HG03469 (cell line): ENCODE results near the gene CARD10.

Source experiments
- ATAC-seq: cut with Tn5 transposase; IDR thresholded peaks from one replicate; pipeline ENCODE4 v1.9.1; 2021; ENCODE audit warnings: mild to moderate bottlenecking, moderate library complexity, moderate number of reproducible peaks; ENCODE audit not compliant: unreplicated experiment

The CARD10 gene

GRCh38 chr22:37491106-37491505, 28.1 kb downstream of the CARD10 start:
- ATAC-seq = no peak

DNA sequence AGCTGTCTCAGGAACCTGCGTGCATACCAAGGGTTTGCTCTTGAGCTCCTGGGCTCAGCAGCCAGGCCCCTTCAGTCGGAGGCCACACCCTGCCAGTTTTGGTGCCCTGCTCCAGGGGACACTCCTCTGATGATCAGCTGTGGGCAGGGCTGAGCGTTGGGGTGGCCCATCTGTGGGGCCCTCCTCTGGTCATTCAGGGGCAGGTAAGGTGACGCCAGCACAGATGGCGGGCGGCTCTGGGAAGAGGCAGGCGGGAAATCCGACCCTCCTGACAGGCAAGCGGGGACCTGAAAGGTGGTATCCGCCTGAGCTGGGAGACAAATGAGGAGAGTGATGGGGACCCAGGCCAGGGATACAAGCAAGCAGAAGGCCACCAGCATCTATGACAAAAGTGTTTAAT, 29.2 kb downstream of the CARD10 start:
- ATAC-seq = no peak

DNA sequence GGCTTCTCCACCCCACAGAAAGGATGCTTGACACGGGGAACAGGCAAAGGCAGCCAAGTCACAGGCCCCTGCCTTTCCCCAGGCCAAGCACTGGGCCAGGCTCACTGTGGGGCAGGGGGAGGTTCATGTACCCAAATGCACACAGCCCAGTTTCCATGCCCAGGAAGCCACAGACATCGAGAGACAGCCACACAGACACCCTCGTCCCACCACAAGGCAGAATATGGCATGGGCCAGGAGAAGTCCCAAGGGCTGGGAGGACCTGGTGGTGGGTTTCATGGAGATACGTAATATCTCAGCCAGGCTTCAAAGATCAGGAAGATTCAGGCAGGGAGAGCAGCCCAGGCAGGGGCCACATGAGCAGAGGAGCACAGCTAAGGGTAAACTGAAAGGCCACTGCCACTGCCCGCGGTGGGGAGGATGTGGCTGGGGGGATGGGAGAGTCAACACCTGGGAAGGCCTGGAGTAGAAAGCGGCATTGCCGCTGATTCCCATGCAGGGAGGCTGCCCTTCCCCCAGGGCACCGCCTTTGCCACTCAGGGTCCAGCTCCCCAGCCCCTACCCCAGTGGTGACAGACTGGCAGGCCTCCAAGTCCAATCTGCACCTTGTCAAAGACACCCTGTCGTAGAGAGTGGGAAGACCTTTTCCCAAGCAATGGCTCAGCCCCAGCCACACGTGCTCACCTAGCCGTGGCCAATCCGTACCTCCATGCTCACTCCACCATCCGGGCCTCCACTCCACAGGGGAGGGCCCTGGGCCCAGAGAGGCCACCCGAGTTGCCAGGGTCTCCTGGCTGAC, 30.7 kb downstream of the CARD10 start:
- no peak for ATAC-seq

DNA sequence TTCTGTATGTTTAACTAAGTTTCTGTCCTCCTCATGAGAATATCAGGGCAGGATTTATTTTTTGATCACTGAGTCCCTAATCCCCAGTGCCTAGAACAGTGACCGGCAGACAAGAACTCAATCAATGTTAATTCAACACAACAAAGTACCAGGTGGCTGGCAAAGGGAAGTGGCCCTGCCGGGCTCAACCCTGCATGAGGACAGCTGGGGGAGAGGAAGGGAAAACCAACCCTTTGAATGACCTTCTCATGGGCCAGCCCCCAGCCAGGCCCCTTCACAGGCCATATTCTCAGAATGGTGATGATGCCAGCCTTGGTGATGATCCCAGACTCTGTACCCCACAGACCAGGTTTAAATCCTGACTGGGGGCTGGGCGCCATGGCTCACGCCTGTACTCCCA, 31.6 kb downstream of the CARD10 start:
- ATAC-seq = no peak

DNA sequence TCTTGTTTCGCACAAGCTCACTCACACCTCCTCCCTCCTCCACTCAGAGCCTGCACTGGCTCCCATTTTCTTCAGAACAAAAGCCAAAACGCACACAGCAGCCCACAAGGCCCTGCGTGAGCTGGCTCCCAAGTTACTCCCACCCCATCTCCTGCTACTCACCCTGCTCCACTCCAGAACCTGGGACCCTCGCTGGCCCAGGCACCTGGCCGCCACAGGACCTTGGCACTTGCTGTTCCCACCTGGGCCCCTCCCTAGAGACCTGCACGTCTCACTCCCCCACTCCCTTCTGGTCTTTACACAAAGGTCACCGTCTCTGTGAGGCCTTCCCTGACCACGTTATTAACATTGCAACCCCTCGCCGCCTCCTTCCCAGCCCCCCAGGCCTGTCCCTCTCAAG, 32.1 kb downstream of the CARD10 start:
- ATAC-seq = no peak

DNA sequence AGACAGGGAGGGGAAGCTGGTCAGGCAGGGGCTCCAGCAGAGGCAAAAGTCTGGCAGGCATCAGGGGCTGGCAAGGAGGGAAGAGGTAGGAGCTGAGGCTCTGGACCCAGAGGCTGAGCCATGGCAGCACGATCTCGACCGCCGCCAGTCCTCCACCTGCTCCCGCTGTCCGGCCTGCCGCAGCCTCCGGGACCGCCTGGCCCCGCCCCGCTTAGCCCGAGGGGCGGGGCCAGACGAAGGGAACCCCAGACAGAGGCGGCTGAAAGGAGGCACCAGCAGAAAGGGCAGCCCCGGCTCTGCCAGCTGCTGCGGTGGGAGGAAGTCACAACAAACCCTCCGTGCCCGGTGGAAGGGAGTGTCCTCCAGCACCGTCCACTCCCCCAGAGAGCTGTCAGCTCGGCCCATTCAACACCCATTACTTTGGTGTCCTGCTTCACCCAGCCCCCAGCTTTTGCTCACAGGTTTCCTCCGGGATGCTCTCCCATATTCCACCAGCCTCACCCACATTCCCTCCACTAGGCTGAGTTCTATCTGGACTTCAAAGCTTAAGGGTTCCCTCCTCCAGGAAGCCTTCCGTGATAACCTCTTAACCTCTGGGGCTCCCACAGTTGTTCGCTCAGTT, 32.9 kb downstream of the CARD10 start, which contains the start of gene MFNG:
Gene MFNG, minus strand, starts transcription at position 161 of the 622 bp plus-strand sequence. CDS start 207 bp downstream, outside the sequence.
- peak; percentile 39 for ATAC-seq

GRCh38 chr22:37485395-37486223, 33.6 kb downstream of the CARD10 start:
- no peak for ATAC-seq

DNA sequence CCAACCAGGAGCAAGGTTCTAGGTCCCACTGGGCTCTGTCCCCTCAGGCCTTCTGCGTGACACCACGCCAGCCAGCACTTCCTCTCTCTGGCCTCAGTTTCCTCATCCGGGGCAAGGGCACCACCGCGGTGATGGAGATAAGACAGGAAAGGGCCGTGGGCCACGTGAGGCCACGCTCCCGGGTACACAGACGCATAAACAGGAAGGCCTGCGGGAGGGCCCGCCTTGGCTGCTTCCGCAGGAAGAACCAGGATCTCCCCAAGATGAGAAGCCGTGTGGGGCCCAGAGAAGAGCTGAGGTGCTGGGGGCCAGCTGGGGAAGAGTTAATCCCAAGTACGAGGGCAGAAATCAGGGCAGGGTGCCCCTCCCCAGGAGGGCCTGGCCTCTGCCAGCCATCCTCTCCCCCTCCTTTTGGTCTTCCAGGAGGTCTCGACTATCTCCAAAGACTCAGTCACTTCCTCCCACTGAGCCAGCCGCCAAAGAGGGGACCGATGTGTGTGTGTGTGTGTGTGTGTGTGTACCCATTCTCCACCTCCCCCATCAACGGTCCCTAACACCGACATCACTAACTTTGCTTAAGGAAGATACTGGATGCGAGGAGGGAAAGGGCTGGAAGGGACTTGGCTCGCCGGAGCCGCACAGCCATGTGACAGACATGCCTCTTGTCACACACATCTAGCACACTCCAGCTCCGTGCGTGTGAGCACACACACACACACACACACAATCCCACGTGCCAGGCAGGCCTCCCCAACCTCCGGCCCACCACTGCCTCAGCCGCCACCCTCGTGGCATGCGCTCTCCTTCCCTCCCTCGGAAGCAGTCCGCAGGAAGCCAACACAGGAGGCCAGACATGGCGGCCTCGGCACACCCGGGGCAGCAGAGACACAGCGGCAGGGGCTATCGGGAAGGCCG, 34.5 kb downstream of the CARD10 start:
- no peak for ATAC-seq

DNA sequence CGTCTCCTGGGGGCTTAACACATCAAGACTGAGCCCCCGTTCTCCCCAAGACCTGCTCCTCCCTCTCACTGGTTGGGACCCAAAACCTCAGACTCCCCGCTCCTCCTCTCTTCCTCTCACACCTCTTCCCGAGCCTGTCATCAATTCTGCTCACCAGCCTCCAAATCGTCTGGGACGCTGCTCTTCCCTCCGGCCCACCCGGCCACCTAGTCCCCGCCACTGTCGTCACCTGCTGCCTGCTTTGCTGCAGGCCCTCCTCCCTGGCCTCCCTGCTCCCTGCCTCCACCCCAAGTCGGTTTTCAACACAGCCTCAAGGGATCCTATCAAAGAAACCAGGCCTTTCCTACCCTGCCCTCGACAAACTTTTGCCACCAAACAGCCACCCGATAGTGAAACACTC, 36.2 kb downstream of the CARD10 start:
- ATAC-seq = no peak

- no peak for ATAC-seq
These were observed 37.0 kb downstream of the CARD10 start for GRCh38 chr22:37482244-37482643.

DNA sequence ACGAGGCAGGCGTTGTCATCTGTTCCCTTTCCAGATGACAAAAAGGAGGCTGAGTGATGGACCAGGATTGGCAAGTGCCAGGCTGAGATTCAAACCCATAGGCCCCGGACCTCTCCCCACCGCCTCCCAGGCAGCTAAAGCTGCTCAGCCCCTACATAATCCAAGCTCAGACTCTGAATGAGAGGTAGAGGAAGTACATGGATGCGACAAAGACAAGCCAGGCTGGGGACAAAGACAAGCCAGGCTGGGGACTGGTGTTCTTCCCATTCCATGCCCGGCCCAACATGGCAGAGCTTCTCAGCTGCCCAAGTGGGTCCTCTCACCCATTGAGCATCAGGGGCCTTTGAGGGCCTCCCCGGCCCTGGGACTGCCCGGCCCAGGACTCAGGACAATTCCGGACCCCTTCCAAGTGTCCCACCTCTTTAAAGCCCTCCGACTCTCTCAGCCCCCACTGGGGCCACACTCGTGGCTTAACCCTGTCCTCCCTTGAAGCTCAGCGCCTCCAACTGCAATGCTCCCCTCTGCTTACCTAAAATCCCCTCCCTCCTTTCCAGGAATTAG, 37.8 kb downstream of the CARD10 start:
- ATAC-seq = no peak

- no peak for ATAC-seq
These were observed 38.5 kb downstream of the CARD10 start for GRCh38 chr22:37480387-37481346.

DNA sequence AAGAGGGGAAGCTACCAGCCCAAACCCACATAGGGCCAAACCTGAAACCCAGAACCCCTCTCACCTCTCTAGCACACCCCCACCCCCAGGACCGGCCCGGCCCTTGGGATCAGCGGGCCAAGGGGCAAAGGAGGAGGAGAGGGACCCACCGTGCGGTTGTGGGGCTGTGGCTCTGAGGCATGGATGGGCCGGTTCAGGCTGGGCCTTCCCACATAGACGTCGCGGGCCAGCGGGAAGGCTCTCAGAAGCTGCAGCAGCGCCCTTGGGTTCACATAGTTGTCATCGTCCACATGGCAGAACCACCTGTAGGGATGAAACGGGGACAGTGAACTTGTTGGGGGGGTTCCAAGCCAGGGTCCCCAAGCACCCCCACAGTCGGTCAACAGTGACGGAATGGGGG, 40.0 kb downstream of the CARD10 start:
- ATAC-seq = no peak

DNA sequence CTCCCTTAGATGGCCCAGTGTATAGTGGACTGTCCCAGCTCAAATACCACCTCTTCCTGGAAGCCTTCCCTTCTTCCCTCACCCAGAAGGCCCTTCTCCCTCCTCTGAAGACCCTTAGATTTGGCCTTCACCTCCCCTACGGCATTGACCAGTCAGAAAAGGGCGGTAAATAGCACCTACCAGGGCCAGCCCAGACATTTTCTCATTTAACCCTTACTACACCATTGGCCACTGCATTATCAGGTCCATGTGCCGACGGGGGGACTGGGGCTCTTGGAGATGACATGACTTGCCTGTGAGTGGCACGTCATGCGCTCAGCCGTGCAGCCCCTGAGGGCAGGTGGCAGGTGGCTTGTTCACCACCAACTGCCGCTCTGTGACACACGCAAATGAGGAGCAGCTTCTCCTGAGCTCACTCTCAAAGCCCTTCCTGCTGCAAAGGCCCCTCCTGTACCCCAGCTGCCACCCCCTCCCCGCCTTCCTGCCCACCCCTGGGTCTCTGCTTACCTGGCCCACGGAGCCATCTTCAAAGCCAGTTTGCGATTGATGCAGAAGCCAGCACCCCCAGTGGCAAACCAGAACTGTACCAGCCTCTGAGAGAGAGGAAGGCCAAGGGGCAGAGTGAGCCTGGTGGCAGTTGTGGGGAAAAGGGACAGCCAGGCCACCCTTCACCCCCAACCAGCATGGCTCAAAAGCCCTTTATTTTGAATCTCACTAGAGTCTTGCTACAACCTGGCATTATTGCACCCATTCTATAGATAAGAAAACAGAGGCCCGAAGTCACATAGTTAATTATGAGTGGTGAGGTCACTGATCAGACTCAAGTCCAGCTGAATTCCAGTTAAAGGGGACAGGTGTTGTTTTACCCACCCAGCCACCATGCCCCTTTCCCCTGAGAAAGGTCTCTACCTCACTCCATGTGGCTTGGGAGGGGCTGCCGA, 42.6 kb downstream of the CARD10 start:
- ATAC-seq = no peak

GRCh38 chr22:37474447-37475090, 44.6 kb downstream of the CARD10 start:
- no peak for ATAC-seq

DNA sequence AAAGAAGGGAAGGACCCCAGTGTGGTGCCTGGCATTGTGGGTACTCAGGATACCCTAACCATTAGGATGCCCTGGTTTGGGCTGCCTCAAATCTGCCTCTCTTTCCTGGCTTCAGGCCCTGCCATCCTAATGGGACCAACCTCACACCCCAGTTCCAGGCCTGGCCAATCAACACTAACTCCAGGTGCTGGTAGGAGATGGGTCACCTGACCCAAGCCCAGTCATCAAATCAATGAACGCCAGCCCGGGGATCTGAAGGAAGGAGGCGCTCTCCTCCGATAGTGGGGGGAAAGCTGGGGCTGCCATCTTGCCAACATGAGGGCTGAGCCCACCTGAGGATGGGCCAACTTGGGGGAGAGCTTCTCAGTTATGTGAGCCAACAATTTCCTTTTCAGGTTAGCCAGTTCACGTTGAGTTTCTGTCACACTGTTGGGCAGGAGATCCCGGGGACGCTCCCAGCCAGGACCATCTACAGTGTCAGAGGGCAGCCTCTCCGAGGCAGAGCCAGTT, 45.7 kb downstream of the CARD10 start:
- ATAC-seq = no peak

- ATAC-seq = no peak
These were observed 46.7 kb downstream of the CARD10 start for GRCh38 chr22:37472418-37473006.
